DOHH2 (cell line): ENCODE data around the gene BBX.

Source experiments
- H3F3A ChIP-seq: fragments of 200-600 bp; sonication (generic), shearing (Covaris generic); 2 replicates; pipeline ENCODE4 v1.6.0; 2016; ENCODE audit warnings: antibody characterized with exemption, mild to moderate bottlenecking; ENCODE audit not compliant: control insufficient read depth, insufficient read depth
- H3K27ac ChIP-seq: fragments of 200-600 bp; sonication (generic); 2 replicates; pipeline ENCODE4 v1.5.1; 2014; ENCODE audit warnings: low read depth, mild to moderate bottlenecking, low read length, moderate library complexity
- H3K27me3 ChIP-seq: fragments of 200-600 bp; sonication (generic); 2 replicates; pipeline ENCODE4 v1.6.1; 2014; ENCODE audit warnings: mild to moderate bottlenecking, low read length, mixed read lengths; ENCODE audit not compliant: control insufficient read depth
- H3K36me3 ChIP-seq: fragments of 200-600 bp; sonication (generic); 2 replicates; pipeline ENCODE4 v1.6.1; 2014; ENCODE audit warnings: mild to moderate bottlenecking, low read length, moderate library complexity, mixed read lengths; ENCODE audit not compliant: control insufficient read depth
- H3K4me1 ChIP-seq: fragments of 200-600 bp; sonication (generic); 2 replicates; pipeline ENCODE4 v1.6.1; 2014; ENCODE audit warnings: mild to moderate bottlenecking, low read length, mixed read lengths; ENCODE audit not compliant: control insufficient read depth
- H3K4me2 ChIP-seq: fragments of 200-600 bp; sonication (generic); 2 replicates; pipeline ENCODE4 v1.6.0; 2014; ENCODE audit warnings: mild to moderate bottlenecking, low read length, moderate library complexity
- H3K4me3 ChIP-seq: fragments of 200-600 bp; sonication (generic); 2 replicates; pipeline ENCODE4 v1.5.1; 2014; ENCODE audit warnings: mild to moderate bottlenecking, low read length, mixed read lengths
- H3K79me2 ChIP-seq: fragments of 200-600 bp; sonication (generic); 2 replicates; pipeline ENCODE4 v1.6.1; 2014; ENCODE audit warnings: mild to moderate bottlenecking, low read length, mixed read lengths; ENCODE audit not compliant: control insufficient read depth
- H3K9me2 ChIP-seq: fragments of 200-600 bp; sonication (generic); replicated peaks from 2 replicates; pipeline ENCODE4 v1.6.1; 2014; ENCODE audit warnings: mild to moderate bottlenecking, low read length, mixed read lengths; ENCODE audit not compliant: control insufficient read depth
- H3K9me3 ChIP-seq: fragments of 200-600 bp; sonication (generic); 2 replicates; pipeline ENCODE4 v1.6.1; 2014; ENCODE audit warnings: antibody characterized with exemption, low read length, mixed read lengths; ENCODE audit not compliant: control insufficient read depth, insufficient read depth
- H4K20me1 ChIP-seq: fragments of 200-600 bp; sonication (generic); 2 replicates; pipeline ENCODE4 v1.6.0; 2014; ENCODE audit warnings: low read depth, mild to moderate bottlenecking, antibody characterized with exemption, low read length, moderate library complexity; ENCODE audit not compliant: control insufficient read depth, insufficient read depth
- EZH2phosphoT487 ChIP-seq: fragments of 200-600 bp; sonication (generic); IDR thresholded peaks from 2 replicates; pipeline ENCODE4 v1.6.1; 2017; ENCODE audit warnings: borderline replicate concordance, mild to moderate bottlenecking, antibody characterized with exemption, low read length, moderate library complexity, mixed read lengths
- TF ChIP-seq, protein P1 (sequence below): fragments of 200-600 bp; sonication (generic); IDR thresholded peaks from one replicate; pipeline ENCODE4 v1.5.1; 2014; ENCODE audit warnings: antibody characterized with exemption, mild to moderate bottlenecking, low read depth, low read length; ENCODE audit not compliant: poor library complexity, severe bottlenecking

The BBX gene

DNA sequence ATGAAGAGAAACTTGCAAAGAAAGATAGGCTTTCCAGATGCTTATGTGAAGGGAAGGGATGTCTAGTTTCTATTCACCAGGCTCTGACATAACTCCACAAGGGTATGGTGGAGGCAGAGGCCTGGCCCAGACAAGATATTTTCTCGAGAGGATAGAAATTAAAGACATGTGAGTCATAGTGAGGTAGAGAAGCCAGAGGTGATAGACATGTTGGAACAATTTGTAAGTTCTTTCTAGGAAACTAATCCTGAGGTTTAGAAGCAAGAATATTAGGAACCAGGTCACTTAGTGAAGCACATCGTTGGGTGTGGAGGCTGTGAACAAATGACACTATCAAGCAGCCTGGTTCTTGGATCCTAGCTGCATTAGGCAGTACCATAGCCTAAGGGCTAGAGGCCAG, 176.9 kb downstream of the BBX start:
- no peak overlapping the region for H3K4me2 ChIP-seq

DNA sequence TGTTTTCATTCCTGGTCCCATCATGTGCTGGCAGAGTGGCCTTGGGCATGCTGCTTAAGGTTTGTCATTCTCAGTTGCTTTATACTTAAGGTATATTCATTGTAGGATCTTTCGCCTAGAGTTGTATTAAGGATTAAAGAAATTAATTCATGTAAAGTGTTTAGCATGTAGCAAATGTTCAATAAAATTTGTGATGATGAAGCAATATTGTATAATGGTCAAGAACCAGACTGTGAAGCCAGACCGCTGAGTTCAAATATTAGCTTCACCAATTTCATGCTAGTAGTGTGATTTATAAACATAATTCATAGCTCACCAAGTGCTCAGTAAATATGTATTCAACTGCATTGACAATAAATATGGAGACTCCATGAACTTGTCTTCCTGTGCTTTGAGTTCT, 178.5 kb downstream of the BBX start:
- Histone ChIP-seq H3K4me1 (no peaks in the 10 kb centered on the region), H3K4me3 (no peak overlapping the region), H3K9me2 (no peaks in the 10 kb centered on the region), H3K4me2 (no peak overlapping the region), H3K27me3 (no peaks in the 10 kb centered on the region), H3K9me3 (no peaks in the 10 kb centered on the region), H3F3A (no peaks in the 10 kb centered on the region), H4K20me1 (no peaks in the 10 kb centered on the region), H3K27ac (no peak overlapping the region), H3K79me2 (no peaks in the 10 kb centered on the region), H3K36me3 (no peaks in the 10 kb centered on the region)
- TF ChIP-seq, protein P1, sequence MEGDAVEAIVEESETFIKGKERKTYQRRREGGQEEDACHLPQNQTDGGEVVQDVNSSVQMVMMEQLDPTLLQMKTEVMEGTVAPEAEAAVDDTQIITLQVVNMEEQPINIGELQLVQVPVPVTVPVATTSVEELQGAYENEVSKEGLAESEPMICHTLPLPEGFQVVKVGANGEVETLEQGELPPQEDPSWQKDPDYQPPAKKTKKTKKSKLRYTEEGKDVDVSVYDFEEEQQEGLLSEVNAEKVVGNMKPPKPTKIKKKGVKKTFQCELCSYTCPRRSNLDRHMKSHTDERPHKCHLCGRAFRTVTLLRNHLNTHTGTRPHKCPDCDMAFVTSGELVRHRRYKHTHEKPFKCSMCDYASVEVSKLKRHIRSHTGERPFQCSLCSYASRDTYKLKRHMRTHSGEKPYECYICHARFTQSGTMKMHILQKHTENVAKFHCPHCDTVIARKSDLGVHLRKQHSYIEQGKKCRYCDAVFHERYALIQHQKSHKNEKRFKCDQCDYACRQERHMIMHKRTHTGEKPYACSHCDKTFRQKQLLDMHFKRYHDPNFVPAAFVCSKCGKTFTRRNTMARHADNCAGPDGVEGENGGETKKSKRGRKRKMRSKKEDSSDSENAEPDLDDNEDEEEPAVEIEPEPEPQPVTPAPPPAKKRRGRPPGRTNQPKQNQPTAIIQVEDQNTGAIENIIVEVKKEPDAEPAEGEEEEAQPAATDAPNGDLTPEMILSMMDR: no peak
- no peak for TF ChIP-seq EZH2phosphoT487

More for the DNA sequence above, 176.9 kb downstream of the BBX start:
- Histone ChIP-seq H3K79me2 (no peaks in the 10 kb centered on the region), H3K4me1 (no peaks in the 10 kb centered on the region), H3K9me3 (no peaks in the 10 kb centered on the region), H3K36me3 (no peaks in the 10 kb centered on the region), H3F3A (no peaks in the 10 kb centered on the region), H3K27me3 (no peaks in the 10 kb centered on the region), H3K27ac (no peak overlapping the region), H3K9me2 (no peaks in the 10 kb centered on the region), H3K4me3 (no peak overlapping the region), H4K20me1 (no peaks in the 10 kb centered on the region)
- no peak for TF ChIP-seq EZH2phosphoT487
- TF ChIP-seq, protein P1: no peak

DNA sequence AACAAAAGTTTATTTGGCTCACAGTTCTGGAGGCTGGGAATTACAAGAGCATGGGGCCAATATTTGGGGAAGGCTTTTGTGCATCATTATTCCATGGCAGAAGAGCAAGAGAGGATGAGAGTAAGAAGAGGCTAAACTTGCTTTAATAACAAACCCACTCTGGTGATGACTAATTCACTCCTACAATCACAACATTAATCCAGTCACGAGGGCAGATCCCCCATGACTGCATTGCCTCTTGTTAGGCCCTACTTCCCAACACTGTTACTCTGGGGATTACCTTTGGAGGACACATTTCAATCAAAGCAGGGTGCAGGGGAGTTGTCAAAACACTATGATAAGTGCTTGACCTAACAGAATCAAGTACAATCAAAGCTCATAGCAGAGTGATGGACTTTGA, 181.7 kb downstream of the BBX start:
- Histone ChIP-seq H3K27ac (no peak overlapping the region), H3K79me2 (no peaks in the 10 kb centered on the region), H4K20me1 (no peaks in the 10 kb centered on the region), H3K27me3 (no peaks in the 10 kb centered on the region), H3K4me2 (no peak overlapping the region), H3K36me3 (no peaks in the 10 kb centered on the region), H3F3A (no peaks in the 10 kb centered on the region), H3K4me1 (no peaks in the 10 kb centered on the region), H3K9me2 (no peaks in the 10 kb centered on the region), H3K4me3 (no peak overlapping the region), H3K9me3 (no peaks in the 10 kb centered on the region)
- TF ChIP-seq EZH2phosphoT487: no peak
- TF ChIP-seq, protein P1: no peak

DNA sequence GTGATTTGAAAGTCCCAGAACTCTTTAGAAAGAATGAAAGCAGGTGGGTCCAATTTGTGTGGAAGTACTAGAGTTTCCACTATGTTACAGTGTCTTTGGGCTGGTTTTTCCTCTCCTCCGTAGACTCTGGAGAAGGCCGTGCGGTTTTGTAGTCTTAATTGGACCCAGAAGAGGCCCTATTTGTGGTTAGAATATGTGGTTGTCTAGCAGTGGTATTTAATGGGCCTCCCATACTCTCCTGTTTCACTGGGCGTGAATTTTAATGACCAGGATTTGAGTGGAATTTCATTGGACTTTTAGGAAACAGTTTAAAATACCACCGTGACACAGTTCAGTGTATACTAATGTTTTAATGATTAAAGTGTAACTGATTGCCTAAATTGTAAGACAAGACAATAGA, 182.3 kb downstream of the BBX start:
- no peak overlapping the region for H3K27ac ChIP-seq
- H3K4me2 ChIP-seq: no peak overlapping the region
- H3K27me3 ChIP-seq: no peaks in the 10 kb centered on the region
- H3K4me1 ChIP-seq: no peaks in the 10 kb centered on the region
- no peaks in the 10 kb centered on the region for H3K9me2 ChIP-seq
- no peak overlapping the region for H3K4me3 ChIP-seq
- no peaks in the 10 kb centered on the region for H3F3A ChIP-seq
- no peaks in the 10 kb centered on the region for H3K9me3 ChIP-seq
- no peaks in the 10 kb centered on the region for H4K20me1 ChIP-seq
- no peaks in the 10 kb centered on the region for H3K79me2 ChIP-seq
- H3K36me3 ChIP-seq: no peaks in the 10 kb centered on the region
- no peak for TF ChIP-seq EZH2phosphoT487
- TF ChIP-seq, protein P1: no peak
